HEK293 (cell line): ENCODE results near the gene TMEM208.

Experiments used
- KLF8 ChIP-seq: fragments of 450-650 bp; formaldehyde crosslinking; IDR thresholded peaks from 2 replicates; pipeline ENCODE4 v1.5.1; 2016; ENCODE audit warnings: missing biosample characterization, missing genetic modification characterization
- SP7 ChIP-seq: fragments of 450-650 bp; formaldehyde crosslinking; IDR thresholded peaks from 2 replicates; pipeline ENCODE4 v1.5.1; 2016; ENCODE audit warnings: missing biosample characterization, missing genetic modification characterization
- TF ChIP-seq, protein P1 (sequence below): fragments of 450-650 bp; IDR thresholded peaks from 2 replicates; pipeline ENCODE4 v1.5.1; 2018; ENCODE audit warnings: missing biosample characterization, mild to moderate bottlenecking, missing genetic modification characterization
- TF ChIP-seq, protein P2 (sequence below): fragments of 450-650 bp; formaldehyde crosslinking; IDR thresholded peaks from 2 replicates; pipeline ENCODE4 v1.5.1; 2016; ENCODE audit warnings: missing biosample characterization, missing genetic modification characterization
- TF ChIP-seq, protein P3 (sequence below): fragments of 450-650 bp; formaldehyde crosslinking; IDR thresholded peaks from 2 replicates; pipeline ENCODE4 v1.5.1; 2016; ENCODE audit warnings: missing biosample characterization, missing genetic modification characterization
- TF ChIP-seq, protein P4 (sequence below): fragments of 450-650 bp; IDR thresholded peaks from 2 replicates; pipeline ENCODE4 v1.5.1; 2018; ENCODE audit warnings: missing biosample characterization, missing genetic modification characterization
- TF ChIP-seq, protein P5 (sequence below): fragments of 450-650 bp; formaldehyde crosslinking; IDR thresholded peaks from 2 replicates; pipeline ENCODE4 v1.5.1; 2016; ENCODE audit warnings: missing biosample characterization, missing genetic modification characterization

DNA sequence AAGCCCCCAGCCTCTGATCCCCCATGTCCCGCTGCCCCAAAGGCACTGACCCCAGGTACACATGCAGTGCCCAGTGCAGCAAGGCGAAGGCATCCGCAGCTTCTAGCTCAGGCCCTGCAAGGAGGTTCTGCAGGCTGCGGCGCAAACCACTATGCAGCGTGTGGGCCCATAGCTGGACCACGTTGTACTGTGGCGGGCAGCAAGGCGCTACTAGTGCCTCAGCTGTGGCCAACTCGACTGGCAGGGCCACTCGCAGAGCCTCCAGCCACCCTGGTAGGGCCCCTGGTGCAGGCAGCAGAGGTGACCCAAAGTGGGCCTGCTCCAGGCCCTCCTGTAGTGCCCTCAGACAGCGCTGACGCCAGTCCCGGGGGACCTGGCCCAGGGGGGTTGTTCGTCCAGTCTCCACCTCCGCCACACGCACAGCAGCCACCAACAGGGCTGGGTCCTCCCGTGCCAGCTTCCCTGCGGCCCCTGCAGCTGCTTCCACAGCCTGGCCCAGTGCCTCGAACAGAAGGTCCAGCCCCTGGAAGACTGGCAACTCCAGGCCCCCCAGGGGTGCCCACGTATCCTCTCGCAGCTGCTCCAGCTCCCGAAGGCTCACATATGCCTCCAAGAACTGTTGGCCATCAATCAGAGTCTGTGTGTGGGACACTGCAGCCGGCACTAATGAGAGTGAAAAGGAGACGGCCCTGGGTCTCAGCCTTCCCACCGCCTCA lies 39.6 kb upstream of the TMEM208 start:
- TF ChIP-seq, protein P1, sequence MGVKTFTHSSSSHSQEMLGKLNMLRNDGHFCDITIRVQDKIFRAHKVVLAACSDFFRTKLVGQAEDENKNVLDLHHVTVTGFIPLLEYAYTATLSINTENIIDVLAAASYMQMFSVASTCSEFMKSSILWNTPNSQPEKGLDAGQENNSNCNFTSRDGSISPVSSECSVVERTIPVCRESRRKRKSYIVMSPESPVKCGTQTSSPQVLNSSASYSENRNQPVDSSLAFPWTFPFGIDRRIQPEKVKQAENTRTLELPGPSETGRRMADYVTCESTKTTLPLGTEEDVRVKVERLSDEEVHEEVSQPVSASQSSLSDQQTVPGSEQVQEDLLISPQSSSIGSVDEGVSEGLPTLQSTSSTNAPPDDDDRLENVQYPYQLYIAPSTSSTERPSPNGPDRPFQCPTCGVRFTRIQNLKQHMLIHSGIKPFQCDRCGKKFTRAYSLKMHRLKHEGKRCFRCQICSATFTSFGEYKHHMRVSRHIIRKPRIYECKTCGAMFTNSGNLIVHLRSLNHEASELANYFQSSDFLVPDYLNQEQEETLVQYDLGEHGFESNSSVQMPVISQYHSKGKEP (tag by site-specific recombination), result no peak
- TF ChIP-seq, protein P2, sequence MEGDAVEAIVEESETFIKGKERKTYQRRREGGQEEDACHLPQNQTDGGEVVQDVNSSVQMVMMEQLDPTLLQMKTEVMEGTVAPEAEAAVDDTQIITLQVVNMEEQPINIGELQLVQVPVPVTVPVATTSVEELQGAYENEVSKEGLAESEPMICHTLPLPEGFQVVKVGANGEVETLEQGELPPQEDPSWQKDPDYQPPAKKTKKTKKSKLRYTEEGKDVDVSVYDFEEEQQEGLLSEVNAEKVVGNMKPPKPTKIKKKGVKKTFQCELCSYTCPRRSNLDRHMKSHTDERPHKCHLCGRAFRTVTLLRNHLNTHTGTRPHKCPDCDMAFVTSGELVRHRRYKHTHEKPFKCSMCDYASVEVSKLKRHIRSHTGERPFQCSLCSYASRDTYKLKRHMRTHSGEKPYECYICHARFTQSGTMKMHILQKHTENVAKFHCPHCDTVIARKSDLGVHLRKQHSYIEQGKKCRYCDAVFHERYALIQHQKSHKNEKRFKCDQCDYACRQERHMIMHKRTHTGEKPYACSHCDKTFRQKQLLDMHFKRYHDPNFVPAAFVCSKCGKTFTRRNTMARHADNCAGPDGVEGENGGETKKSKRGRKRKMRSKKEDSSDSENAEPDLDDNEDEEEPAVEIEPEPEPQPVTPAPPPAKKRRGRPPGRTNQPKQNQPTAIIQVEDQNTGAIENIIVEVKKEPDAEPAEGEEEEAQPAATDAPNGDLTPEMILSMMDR (tag by site-specific recombination), result no peak
- TF ChIP-seq, protein P3, sequence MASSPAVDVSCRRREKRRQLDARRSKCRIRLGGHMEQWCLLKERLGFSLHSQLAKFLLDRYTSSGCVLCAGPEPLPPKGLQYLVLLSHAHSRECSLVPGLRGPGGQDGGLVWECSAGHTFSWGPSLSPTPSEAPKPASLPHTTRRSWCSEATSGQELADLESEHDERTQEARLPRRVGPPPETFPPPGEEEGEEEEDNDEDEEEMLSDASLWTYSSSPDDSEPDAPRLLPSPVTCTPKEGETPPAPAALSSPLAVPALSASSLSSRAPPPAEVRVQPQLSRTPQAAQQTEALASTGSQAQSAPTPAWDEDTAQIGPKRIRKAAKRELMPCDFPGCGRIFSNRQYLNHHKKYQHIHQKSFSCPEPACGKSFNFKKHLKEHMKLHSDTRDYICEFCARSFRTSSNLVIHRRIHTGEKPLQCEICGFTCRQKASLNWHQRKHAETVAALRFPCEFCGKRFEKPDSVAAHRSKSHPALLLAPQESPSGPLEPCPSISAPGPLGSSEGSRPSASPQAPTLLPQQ (tag by site-specific recombination), result no peak
- TF ChIP-seq KLF8 (tag by site-specific recombination) (no peak), SP7 (no peak)
- TF ChIP-seq, protein P4, sequence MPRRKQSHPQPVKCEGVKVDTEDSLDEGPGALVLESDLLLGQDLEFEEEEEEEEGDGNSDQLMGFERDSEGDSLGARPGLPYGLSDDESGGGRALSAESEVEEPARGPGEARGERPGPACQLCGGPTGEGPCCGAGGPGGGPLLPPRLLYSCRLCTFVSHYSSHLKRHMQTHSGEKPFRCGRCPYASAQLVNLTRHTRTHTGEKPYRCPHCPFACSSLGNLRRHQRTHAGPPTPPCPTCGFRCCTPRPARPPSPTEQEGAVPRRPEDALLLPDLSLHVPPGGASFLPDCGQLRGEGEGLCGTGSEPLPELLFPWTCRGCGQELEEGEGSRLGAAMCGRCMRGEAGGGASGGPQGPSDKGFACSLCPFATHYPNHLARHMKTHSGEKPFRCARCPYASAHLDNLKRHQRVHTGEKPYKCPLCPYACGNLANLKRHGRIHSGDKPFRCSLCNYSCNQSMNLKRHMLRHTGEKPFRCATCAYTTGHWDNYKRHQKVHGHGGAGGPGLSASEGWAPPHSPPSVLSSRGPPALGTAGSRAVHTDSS, result no peak
- TF ChIP-seq, protein P5, sequence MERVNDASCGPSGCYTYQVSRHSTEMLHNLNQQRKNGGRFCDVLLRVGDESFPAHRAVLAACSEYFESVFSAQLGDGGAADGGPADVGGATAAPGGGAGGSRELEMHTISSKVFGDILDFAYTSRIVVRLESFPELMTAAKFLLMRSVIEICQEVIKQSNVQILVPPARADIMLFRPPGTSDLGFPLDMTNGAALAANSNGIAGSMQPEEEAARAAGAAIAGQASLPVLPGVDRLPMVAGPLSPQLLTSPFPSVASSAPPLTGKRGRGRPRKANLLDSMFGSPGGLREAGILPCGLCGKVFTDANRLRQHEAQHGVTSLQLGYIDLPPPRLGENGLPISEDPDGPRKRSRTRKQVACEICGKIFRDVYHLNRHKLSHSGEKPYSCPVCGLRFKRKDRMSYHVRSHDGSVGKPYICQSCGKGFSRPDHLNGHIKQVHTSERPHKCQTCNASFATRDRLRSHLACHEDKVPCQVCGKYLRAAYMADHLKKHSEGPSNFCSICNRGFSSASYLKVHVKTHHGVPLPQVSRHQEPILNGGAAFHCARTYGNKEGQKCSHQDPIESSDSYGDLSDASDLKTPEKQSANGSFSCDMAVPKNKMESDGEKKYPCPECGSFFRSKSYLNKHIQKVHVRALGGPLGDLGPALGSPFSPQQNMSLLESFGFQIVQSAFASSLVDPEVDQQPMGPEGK, result no peak
